ENCODE results near the gene DIP2C. TPM values are rescaled to one million over a fixed set of nuclear protein-coding genes. Genes with fewer than 3 reads are reported as not detected.

Gene DIP2C
- total and polyA plus RNA-seq, 2 donors from 2014 or later, result 6.2 to 22.6 TPM

DNA sequence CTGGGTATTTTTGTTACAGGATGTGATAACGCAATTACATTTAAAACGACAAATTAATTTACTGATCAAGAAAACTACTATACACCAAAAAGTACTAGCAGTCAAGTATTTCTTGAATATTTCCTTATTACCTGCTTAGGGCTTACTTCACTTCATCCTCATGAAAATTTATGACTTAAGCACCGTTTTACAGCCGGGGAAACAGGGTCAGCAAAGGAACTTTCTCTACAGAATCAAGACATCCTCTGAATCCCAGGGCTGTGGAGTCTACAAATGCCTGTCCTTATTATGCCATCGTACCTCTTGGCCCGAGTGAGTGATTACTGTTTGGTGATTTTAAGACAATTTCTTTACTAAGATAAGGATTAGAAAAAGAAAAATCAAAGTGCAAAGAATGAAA is 305.9 kb downstream of the DIP2C start:
- peaks cover 2 to 21% (median 15%) of the 10 kb centered on the region in 3 donors for H3K36me3 ChIP-seq (ENCODE audit: control insufficient read depth in 2 of 3, insufficient read depth in 3 of 3, low read length in 3 of 3)
- H3K4me1 ChIP-seq (ENCODE audit: control insufficient read depth in 2 of 3, insufficient read depth in 2 of 3, low read depth in 1 of 3, low read length in 3 of 3), result peaks cover 0 to 2% (median 0%) of the 10 kb centered on the region in 3 donors
- no peak overlapping the region for H3K27ac ChIP-seq (ENCODE audit: low read depth in 2 of 2, low read length in 2 of 2)
- H3K27me3 ChIP-seq (ENCODE audit: control insufficient read depth, insufficient read depth, low read length), result no peaks in the 10 kb centered on the region
- DNase-seq, result no peak
- FAIRE-seq, result no peak
- no peak overlapping the region for H3K9ac ChIP-seq (ENCODE audit: low read length in 3 of 3)
- no peaks in the 10 kb centered on the region for H3K9me3 ChIP-seq (ENCODE audit: control insufficient read depth in 2 of 3, insufficient read depth in 1 of 3, low read length in 3 of 3)
- intact Hi-C loops (cut with DNase I), result no loop called here
- no peak overlapping the region for H3K4me3 ChIP-seq (ENCODE audit: low read length in 3 of 3)
- TF ChIP-seq, protein P1, sequence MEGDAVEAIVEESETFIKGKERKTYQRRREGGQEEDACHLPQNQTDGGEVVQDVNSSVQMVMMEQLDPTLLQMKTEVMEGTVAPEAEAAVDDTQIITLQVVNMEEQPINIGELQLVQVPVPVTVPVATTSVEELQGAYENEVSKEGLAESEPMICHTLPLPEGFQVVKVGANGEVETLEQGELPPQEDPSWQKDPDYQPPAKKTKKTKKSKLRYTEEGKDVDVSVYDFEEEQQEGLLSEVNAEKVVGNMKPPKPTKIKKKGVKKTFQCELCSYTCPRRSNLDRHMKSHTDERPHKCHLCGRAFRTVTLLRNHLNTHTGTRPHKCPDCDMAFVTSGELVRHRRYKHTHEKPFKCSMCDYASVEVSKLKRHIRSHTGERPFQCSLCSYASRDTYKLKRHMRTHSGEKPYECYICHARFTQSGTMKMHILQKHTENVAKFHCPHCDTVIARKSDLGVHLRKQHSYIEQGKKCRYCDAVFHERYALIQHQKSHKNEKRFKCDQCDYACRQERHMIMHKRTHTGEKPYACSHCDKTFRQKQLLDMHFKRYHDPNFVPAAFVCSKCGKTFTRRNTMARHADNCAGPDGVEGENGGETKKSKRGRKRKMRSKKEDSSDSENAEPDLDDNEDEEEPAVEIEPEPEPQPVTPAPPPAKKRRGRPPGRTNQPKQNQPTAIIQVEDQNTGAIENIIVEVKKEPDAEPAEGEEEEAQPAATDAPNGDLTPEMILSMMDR (IDR thresholded peaks at IDR 0.05; ENCODE audit: borderline replicate concordance, extremely low read depth, insufficient read depth), result no peak

DNA sequence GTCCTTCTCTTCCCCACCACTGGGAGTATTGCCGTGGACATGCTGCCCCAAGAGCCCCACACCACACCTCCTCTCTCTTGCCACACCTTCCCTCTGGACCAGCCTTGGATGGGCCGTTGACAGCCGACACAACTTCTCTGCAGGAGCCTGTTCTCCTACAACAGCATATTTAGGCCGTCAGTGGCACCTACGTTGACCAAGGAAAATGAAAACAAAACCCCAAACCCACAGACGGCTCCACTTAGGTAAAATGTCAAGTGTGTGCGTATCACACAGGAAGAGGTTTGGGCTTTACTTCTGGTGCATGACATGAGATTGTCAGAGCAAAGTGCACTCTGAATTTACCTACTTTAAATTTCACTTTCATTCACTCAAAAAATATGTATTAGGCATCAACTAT is 307.7 kb downstream of the DIP2C start:
- intact Hi-C loops (cut with DNase I), result no loop called here
- Histone ChIP-seq H3K27ac (ENCODE audit: low read depth in 2 of 2, low read length in 2 of 2) (no peak overlapping the region), H3K27me3 (ENCODE audit: control insufficient read depth, insufficient read depth, low read length) (no peaks in the 10 kb centered on the region), H3K9ac (ENCODE audit: low read length in 3 of 3) (no peak overlapping the region), H3K4me1 (ENCODE audit: control insufficient read depth in 2 of 3, insufficient read depth in 2 of 3, low read depth in 1 of 3, low read length in 3 of 3) (peaks cover 0 to 2% (median 0%) of the 10 kb centered on the region in 3 donors), H3K4me3 (ENCODE audit: low read length in 3 of 3) (no peak overlapping the region), H3K36me3 (ENCODE audit: control insufficient read depth in 2 of 3, insufficient read depth in 3 of 3, low read length in 3 of 3) (peaks cover 5 to 16% (median 15%) of the 10 kb centered on the region in 3 donors), H3K9me3 (ENCODE audit: control insufficient read depth in 2 of 3, insufficient read depth in 1 of 3, low read length in 3 of 3) (no peaks in the 10 kb centered on the region)
- DNase-seq (no peak), FAIRE-seq (no peak)
- TF ChIP-seq, protein P1 (IDR thresholded peaks at IDR 0.05; ENCODE audit: borderline replicate concordance, extremely low read depth, insufficient read depth), result no peak

DNA sequence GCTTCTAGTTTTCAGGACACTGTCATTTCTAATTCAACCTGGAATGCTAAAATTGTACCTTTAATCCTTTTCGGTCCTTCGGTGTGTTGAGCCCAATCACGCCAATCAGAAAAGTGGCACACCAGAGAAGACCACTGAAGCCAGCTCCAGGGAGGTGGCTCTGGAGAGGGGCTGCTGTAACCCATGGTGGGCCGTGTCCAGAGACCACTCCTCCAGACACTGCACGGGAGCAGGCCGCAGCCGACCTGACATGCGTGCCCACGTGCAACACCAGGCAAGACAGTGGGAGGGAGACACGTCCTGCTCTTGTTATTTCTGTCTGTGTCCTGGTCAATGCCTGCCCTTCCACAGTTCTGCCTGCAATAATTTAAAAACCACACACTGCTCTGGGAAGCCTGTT is 308.1 kb downstream of the DIP2C start:
- Histone ChIP-seq H3K4me3 (ENCODE audit: low read length in 3 of 3) (no peak overlapping the region), H3K27ac (ENCODE audit: low read depth in 2 of 2, low read length in 2 of 2) (no peak overlapping the region), H3K4me1 (ENCODE audit: control insufficient read depth in 2 of 3, insufficient read depth in 2 of 3, low read depth in 1 of 3, low read length in 3 of 3) (peaks cover 0 to 2% (median 0%) of the 10 kb centered on the region in 3 donors), H3K9ac (ENCODE audit: low read length in 3 of 3) (no peak overlapping the region), H3K27me3 (ENCODE audit: control insufficient read depth, insufficient read depth, low read length) (no peaks in the 10 kb centered on the region), H3K36me3 (ENCODE audit: control insufficient read depth in 2 of 3, insufficient read depth in 3 of 3, low read length in 3 of 3) (peaks cover 5 to 15% (median 14%) of the 10 kb centered on the region in 3 donors), H3K9me3 (ENCODE audit: control insufficient read depth in 2 of 3, insufficient read depth in 1 of 3, low read length in 3 of 3) (no peaks in the 10 kb centered on the region)
- DNase-seq (no peak), FAIRE-seq (no peak)
- TF ChIP-seq, protein P1 (IDR thresholded peaks at IDR 0.05; ENCODE audit: borderline replicate concordance, extremely low read depth, insufficient read depth), result no peak
- intact Hi-C loops (cut with DNase I), result no loop called here

All from kidney (tissue), 14 donors.